AG04450 (cell line): ENCODE measurements around the gene GNB3. TPM values are rescaled to one million over a fixed set of nuclear protein-coding genes. Genes with fewer than 3 reads are reported as not detected.
A peak's percentile ranks its signal among the peaks of the same experiment; 100 is the strongest.

Experiments used
- CTCF ChIA-PET: fragments of 300-600, 350-600 bp; formaldehyde crosslinking; extraction: SDS; loops from one replicate; lab custom pipeline; 2022; ENCODE audit warnings: antibody characterized with exemption, inconsistent platforms; lab: Charles Lee
- POLR2A ChIA-PET: fragments of 350-600 bp; formaldehyde crosslinking; extraction: SDS; loops from one replicate; lab custom pipeline; 2021; ENCODE audit warnings: antibody characterized with exemption, inconsistent platforms; lab: Yijun Ruan, JAX
- DNase-seq: peaks from one replicate; pipeline ENCODE4 v3.0.0-alpha.2; 2011; ENCODE audit warnings: low read depth, low spot score
- H3K27ac ChIP-seq: one replicate; pipeline ENCODE4 v1.5.1; 2012; ENCODE audit warnings: low read depth, low read length, control low read depth
- H3K27me3 ChIP-seq: one replicate; pipeline ENCODE4 v1.6.0; 2012; ENCODE audit warnings: low read length; ENCODE audit not compliant: control insufficient read depth, insufficient read depth
- H3K4me3 ChIP-seq: 2 replicates; pipeline ENCODE4 v1.5.1; 2011; ENCODE audit warnings: mild to moderate bottlenecking, low read depth, low read length, control low read depth
- H3K9me3 ChIP-seq: 2 replicates; pipeline ENCODE4 v1.5.1; 2012; ENCODE audit warnings: low read length; ENCODE audit not compliant: control insufficient read depth, insufficient read depth
- polyA plus RNA-seq: library from polyadenylated mRNA; depleted of rRNA; stranded (reverse); fragments of >200 nt; gene quantifications from 2 replicates; pipeline ENCODE4 v1.2.3, GENCODE V29; 2011
- TF ChIP-seq, protein P1 (sequence below): IDR thresholded peaks from 2 replicates; pipeline ENCODE4 v1.5.1; 2011; ENCODE audit warnings: low read depth, low read length, control low read depth, inconsistent platforms

The GNB3 gene
- polyA plus RNA-seq, 1 experiment, result 3.6 TPM

DNA sequence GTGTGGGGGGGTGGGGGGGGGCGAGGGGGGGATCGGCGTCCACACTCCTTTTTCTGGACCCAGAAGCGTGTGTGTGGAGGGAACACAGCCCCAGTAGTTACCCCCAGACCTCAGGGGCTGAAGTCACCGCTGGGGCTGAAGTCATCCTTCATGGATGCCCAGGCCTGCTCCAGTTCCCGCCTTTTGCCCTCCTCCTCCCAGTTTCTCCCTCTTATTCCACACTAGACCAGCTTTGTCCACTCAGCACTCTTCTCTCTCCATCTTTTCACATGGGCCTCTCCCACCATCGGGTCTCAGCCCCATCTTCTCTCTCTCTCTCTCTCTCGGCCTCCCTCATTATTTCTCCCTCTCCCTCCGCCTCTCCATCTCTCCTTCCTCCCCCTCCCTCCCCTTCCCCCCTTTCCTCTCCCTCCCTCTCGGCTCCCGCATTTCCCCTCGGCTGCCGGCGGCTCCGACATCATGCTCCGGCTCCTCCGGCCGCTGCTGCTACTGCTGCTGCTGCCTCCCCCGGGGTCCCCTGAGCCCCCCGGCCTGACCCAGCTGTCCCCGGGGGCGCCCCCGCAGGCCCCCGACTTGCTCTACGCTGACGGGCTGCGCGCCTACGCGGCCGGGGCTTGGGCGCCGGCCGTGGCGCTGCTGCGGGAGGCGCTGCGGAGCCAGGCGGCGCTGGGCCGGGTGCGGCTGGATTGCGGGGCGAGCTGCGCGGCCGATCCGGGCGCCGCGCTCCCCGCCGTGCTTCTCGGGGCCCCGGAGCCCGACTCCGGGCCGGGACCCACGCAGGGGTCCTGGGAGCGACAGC is 12.5 kb upstream of the GNB3 start, which contains the start of gene P3H3:
Gene P3H3, plus strand, starts transcription at position 426 of the 799 bp plus-strand sequence. Its CDS starts 34 bp downstream, at position 460.
- CTCF ChIA-PET, result interaction anchor here (0.6 to 11.8 kb wide), 6 partner anchors 15 to 291 kb away, joined by 3 to 165 read pairs (median 4); partner anchors contain the start of gene MLF2
- POLR2A ChIA-PET, result interaction anchor here (0.5 to 3.6 kb wide), 11 partner anchors 13 to 294 kb away, joined by 3 to 26 read pairs (median 4); partner anchors contain the start of genes CDCA3, GAPDH, GNB3 and MLF2
- Histone ChIP-seq H3K27ac (peak within 1 kb of the TSS; percentile 82), H3K27me3 (no peaks in the 10 kb centered on the region), H3K4me3 (peak within 1 kb of the TSS; percentile 91), H3K9me3 (no peaks in the 10 kb centered on the region; the same call in 1 of the 2 replicates)
- TF ChIP-seq, protein P1, sequence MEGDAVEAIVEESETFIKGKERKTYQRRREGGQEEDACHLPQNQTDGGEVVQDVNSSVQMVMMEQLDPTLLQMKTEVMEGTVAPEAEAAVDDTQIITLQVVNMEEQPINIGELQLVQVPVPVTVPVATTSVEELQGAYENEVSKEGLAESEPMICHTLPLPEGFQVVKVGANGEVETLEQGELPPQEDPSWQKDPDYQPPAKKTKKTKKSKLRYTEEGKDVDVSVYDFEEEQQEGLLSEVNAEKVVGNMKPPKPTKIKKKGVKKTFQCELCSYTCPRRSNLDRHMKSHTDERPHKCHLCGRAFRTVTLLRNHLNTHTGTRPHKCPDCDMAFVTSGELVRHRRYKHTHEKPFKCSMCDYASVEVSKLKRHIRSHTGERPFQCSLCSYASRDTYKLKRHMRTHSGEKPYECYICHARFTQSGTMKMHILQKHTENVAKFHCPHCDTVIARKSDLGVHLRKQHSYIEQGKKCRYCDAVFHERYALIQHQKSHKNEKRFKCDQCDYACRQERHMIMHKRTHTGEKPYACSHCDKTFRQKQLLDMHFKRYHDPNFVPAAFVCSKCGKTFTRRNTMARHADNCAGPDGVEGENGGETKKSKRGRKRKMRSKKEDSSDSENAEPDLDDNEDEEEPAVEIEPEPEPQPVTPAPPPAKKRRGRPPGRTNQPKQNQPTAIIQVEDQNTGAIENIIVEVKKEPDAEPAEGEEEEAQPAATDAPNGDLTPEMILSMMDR, result no peak
- no peak for DNase-seq

DNA sequence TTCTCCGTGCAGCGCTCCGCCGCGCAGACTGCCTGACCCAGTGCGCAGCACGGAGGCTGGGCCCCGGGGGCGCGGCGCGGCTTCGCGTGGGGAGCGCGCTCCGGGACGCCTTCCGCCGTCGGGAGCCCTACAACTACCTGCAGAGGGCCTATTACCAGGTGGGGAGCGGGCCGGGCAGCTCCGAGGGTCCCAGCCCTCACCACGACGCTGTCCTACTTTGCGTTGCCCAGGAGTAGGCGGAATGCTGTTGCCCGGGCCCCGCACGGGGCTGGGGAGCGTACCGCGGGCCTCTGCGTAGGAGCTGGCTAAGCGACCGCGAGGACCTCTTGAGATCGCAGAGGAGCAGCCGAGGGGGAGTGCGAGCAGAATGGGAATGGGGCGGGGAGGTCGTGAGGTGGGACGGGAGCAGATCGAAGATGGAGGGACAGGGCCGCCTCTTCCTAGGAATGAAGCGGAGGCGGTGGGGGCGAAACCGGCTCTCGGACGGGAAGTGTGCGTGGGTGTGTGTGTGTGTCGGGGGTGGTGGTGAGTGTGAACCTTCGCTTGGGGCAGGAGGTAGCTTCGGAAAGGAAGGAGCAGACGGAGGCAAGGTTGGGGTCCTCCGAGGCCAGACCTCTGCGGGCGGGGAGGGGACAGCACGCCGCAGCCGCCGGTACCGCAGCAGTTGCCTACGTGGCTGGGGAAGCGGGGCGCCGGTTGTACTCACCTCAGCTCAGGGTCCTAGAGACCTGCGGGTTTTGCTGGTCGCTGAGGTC is 11.8 kb upstream of the GNB3 start:
- Histone ChIP-seq H3K4me3 (peak overlapping the region; percentile 91), H3K27me3 (no peaks in the 10 kb centered on the region), H3K9me3 (no peaks in the 10 kb centered on the region; the same call in 1 of the 2 replicates), H3K27ac (peak overlapping the region; percentile 82)
- ChIA-PET CTCF (interaction anchor here (0.6 to 11.8 kb wide), 4 partner anchors 16 to 139 kb away, joined by 3 to 165 read pairs (median 4); partner anchors contain the start of gene MLF2), POLR2A (interaction anchor here (0.8 to 3.6 kb wide), 11 partner anchors 12 to 295 kb away, joined by 3 to 26 read pairs (median 4); partner anchors contain the start of genes CDCA3, COPS7A, GAPDH and GNB3)
- no peak for DNase-seq
- TF ChIP-seq, protein P1, result no peak

DNA sequence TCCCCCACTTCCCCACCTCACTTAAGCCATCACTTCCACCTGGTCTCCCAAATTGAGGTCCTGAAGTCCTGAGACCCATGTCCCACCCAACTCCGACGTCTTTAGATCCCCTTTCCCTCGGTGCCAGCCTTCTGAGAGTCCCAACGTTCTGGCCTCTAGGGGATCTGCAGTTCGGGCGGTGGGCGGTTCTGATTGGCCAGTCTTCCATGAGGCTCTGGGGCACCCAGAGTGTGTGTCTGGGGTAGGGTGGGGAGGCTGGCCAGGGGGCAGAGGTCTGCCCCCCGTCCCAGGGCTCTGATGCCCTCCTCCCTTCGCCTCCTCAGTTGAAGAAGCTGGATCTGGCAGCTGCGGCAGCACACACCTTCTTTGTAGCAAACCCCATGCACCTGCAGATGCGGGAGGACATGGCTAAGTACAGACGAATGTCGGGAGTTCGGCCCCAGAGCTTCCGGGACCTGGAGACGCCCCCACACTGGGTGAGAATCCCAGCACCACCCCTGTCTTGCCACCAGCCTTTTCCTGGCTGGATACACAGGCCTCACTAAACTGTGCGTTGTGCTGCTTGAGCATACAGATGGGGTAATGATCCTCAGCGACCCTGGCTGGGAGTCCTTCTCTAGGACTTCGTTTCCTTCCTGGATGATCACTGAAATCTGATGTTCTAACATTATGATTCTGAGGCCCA is 11.0 kb upstream of the GNB3 start:
- TF ChIP-seq, protein P1, result peak; percentile 34; the same call in 1 of the 2 replicates
- ChIA-PET CTCF (interaction anchor here (0.9 to 11.8 kb wide), 2 partner anchors 40 to 76 kb away, joined by 4 to 165 read pairs; partner anchors contain the start of gene MLF2), POLR2A (interaction anchor here (0.8 to 3.6 kb wide), 9 partner anchors 11 to 295 kb away, joined by 3 to 26 read pairs (median 5); partner anchors contain the start of genes CDCA3, COPS7A, GAPDH and GNB3)
- no peak for DNase-seq
- Histone ChIP-seq H3K4me3 (peak overlapping the region; percentile 91), H3K9me3 (no peaks in the 10 kb centered on the region; the same call in 1 of the 2 replicates), H3K27ac (peak overlapping the region; percentile 82), H3K27me3 (no peaks in the 10 kb centered on the region)

DNA sequence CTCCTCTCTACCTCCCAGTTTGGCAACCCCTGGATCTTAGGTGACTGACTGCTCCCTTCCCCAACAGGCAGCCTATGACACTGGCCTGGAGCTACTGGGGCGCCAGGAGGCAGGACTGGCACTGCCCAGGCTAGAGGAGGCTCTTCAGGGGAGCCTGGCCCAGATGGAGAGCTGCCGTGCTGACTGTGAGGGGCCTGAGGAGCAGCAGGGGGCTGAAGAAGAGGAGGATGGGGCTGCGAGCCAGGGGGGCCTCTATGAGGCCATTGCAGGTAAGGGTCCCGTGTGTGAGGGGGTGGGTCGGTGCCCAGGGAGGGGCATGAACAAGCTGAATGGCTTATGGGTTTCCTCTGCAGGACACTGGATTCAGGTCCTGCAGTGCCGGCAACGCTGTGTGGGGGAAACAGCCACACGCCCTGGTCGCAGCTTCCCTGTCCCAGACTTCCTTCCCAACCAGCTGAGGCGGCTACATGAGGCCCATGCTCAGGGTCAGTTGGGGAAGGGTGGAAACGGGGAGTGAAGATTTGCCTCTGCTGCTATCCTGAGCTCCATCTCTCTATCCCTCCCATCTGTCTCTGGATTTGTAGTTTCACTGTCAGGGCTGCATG is 10.3 kb upstream of the GNB3 start:
- ChIA-PET POLR2A (interaction anchor here (0.8 to 3.6 kb wide), 3 partner anchors 11 to 77 kb away, joined by 3 to 14 read pairs (median 7); partner anchors contain the start of genes CDCA3, GNB3 and USP5), CTCF (interaction anchor here (0.9 to 11.8 kb wide), 2 partner anchors 39 to 77 kb away, joined by 4 to 165 read pairs; partner anchors contain the start of gene MLF2)
- H3K27me3 ChIP-seq, result no peaks in the 10 kb centered on the region
- H3K9me3 ChIP-seq, result no peaks in the 10 kb centered on the region; the same call in 1 of the 2 replicates
- TF ChIP-seq, protein P1, result no peak
- peak overlapping the region; percentile 91 for H3K4me3 ChIP-seq
- no peak overlapping the region for H3K27ac ChIP-seq
- DNase-seq, result no peak
